K562 (cell line): Measurements from ENCODE around the gene KRT28.

Source experiments
- BMI1 ChIP-seq: fragments of 150-350 bp; IDR thresholded peaks from 2 replicates; pipeline ENCODE4 v1.6.1; 2014; ENCODE audit warnings: low read length
- CBX5 ChIP-seq: IDR thresholded peaks from 2 replicates; pipeline ENCODE4 v1.6.1; 2014; ENCODE audit warnings: low read depth, borderline replicate concordance
- CTCF ChIP-seq, 3 experiments: IDR thresholded peaks in 2 of 3; conservative IDR thresholded peaks in 1 of 3; 2 replicates each; pipeline ENCODE4 v1.5.1; 2011 to 2012; ENCODE audit warnings: low read length in 3 of 3, mild to moderate bottlenecking in 3 of 3, control low read depth in 2 of 3, improper control_type of control experiment in 1 of 3, inconsistent platforms in 1 of 3, low read depth in 1 of 3, mixed read lengths in 1 of 3, moderate library complexity in 1 of 3; ENCODE audit not compliant: insufficient read depth in 2 of 3
- EZH2 ChIP-seq: IDR thresholded peaks from 2 replicates; pipeline ENCODE4 v1.6.1; 2012; ENCODE audit warnings: low read depth, mild to moderate bottlenecking, inconsistent platforms, low read length, borderline replicate concordance
- MAFK ChIP-seq: IDR thresholded peaks from 2 replicates; pipeline ENCODE4 v1.6.1; 2011; ENCODE audit warnings: low read length, improper control_type of control experiment
- MAX ChIP-seq: sonication (generic); formaldehyde crosslinking; IDR thresholded peaks from 2 replicates; pipeline ENCODE4 v1.9.0; 2022; ENCODE audit warnings: mild to moderate bottlenecking, missing genetic modification reagents
- MXI1 ChIP-seq: IDR thresholded peaks from 2 replicates; pipeline ENCODE4 v1.6.1; 2011; ENCODE audit warnings: low read depth, mild to moderate bottlenecking, improper control_type of control experiment, low read length
- TAF1 ChIP-seq: IDR thresholded peaks from 2 replicates; pipeline ENCODE4 v1.6.1; 2011; ENCODE audit warnings: mild to moderate bottlenecking, low read length, moderate library complexity; ENCODE audit not compliant: insufficient read depth, control insufficient read depth, severe bottlenecking; ENCODE audit errors: extremely low read depth
- ZBTB1 ChIP-seq: sonication (generic); formaldehyde crosslinking; IDR thresholded peaks from 2 replicates; pipeline ENCODE4 v1.8.1; 2023; ENCODE audit warnings: missing genetic modification reagents, low read depth, mild to moderate bottlenecking, borderline replicate concordance
- ZBTB33 ChIP-seq: sonication (generic); formaldehyde crosslinking; IDR thresholded peaks from 2 replicates; pipeline ENCODE4 v1.8.1; 2023; ENCODE audit warnings: mild to moderate bottlenecking, missing genetic modification reagents

GRCh38 chr17:40794466-40794865 is 5.3 kb downstream of the KRT28 start:
- no peak for TF ChIP-seq CBX5
- no peak for TF ChIP-seq MAX
- TF ChIP-seq MXI1 = no peak
- TF ChIP-seq BMI1 = no peak
- TF ChIP-seq EZH2 = no peak
- TF ChIP-seq CTCF (IDR thresholded peaks at IDR 0.05 in 2 of 3, conservative IDR thresholded peaks at IDR 0.05 in 1 of 3; ENCODE audit: insufficient read depth in 2 of 3, low read depth in 1 of 3, low read length in 3 of 3) = no peak
- no peak for TF ChIP-seq ZBTB33 (CRISPR knock-in tag)
- no peak for TF ChIP-seq ZBTB1 (CRISPR knock-in tag)
- TF ChIP-seq MAFK = no peak
- TF ChIP-seq TAF1 = no peak
